HG02970 (cell line): Measurements from ENCODE around the gene TUBGCP3.

Experiments
- ATAC-seq: cut with Tn5 transposase; IDR thresholded peaks from one replicate; pipeline ENCODE4 v1.9.1; 2021; ENCODE audit warnings: mild to moderate bottlenecking, moderate library complexity, moderate number of reproducible peaks; ENCODE audit not compliant: unreplicated experiment, low FRiP score

The TUBGCP3 gene

GRCh38 chr13:112545856-112546255 lies 42.1 kb downstream of the TUBGCP3 start:
- ATAC-seq: no peak

DNA sequence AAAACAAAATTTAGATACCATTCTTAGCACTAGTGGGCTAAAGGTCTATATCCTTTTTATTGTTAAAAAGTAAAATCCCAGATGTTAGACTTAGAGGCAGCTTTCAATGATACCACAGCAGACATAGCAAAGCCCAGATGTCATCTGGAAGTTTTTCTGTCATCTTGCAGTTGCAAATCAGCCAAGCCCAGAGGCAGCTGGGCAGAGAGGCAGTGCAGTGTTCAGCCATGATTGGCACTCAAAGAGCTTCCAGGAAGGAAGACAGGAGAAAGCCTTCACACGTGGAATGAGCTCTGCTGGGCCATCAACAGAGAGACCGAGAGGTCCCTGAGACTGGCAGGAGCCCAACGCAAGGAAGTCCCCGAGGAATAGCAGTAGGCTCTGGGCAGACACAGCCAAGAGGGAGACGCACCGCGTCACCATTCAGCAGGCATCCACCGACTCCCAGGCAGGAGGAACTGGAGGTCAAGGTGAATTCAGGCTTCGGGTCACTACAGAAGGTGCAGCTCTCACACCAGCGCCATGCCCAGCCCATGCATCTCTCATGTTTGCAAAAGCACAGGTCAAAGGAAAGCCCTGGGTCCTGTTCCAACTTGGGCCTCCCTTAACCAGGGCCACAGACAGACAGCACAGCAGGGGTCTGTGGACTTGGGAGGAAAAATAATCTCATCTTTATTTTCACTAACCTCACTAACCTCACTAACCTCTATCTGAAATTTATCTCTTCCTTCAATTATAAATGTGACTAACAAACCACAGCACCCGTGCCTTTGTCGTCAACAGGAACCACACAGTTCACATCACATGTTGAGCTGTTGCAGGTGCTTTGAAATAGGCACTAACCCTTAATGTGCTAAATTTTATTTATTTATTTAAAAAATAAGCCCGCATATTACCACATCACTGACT lies 54.9 kb downstream of the TUBGCP3 start:
- ATAC-seq: no peak

DNA sequence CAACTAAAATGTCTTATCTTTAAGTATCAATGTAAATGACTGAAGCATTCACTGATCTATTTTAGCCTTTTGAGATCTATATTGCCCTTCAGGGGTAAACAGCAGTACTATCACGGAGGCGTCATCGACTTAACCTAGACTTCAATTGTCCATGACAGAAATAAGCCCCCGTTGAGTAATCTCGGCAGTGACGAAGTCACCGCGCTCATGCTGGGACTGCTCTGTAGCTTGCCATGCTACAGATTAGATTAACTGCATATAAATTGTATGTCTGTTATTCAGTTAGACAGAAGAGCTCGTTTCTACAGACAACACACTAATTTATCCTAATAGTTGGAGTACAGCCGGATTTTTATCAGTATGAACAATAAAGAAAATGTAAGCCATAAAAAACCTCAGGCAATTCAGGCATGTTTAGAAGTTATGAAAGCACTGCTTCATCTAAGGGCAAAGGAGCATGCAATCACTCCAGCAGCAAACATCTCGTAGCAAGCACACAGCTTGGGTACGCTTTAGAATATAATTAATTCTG lies 56.6 kb downstream of the TUBGCP3 start:
- no peak for ATAC-seq

GRCh38 chr13:112530861-112531260 lies 57.1 kb downstream of the TUBGCP3 start:
- no peak for ATAC-seq

GRCh38 chr13:112529216-112529615 lies 58.7 kb downstream of the TUBGCP3 start:
- no peak for ATAC-seq

GRCh38 chr13:112526146-112526853 lies 61.7 kb downstream of the TUBGCP3 start:
- no peak for ATAC-seq

DNA sequence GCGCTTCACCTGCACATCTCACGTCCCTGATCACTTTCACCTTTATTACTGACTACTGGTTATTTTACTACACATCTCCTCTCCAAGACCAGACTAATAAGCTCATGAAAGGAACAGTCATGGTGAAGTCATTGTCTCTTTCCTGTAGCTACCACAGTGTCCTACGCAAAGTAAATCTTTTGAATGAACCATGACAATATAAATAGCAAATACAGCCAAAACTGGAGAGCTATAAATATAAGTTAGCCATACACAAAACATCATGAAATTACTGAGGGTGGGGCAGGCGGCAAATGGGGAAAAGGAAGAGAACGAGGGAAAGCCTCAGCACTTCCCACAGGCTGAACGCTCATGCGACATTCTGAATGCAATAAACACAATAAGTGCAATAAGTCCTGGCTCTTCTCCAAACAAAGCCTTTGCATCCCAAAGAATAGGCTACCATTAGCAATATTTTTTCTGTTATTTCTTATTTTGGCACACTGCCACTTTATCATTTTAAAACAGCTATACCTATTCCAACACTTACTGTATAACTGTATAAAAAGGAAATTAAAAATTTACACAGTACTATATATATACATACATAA lies 62.5 kb downstream of the TUBGCP3 start:
- no peak for ATAC-seq

DNA sequence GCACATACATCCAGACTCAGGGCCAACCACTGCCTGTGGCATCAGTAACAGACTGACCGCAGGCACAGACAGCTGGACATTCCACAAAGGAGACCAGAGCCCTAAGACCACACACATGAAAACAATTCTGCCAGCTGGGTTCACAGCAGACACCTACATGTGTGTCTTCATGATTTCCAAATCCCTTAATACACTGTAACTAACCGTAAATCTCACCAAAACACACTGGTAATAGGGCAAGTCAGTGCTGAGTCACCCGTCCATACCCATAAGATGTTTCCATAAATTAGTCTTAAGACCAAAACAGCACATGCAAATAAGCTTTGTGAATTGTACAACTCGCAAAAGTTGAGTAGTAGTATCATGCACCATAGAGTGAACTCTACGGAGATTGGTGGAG lies 65.4 kb downstream of the TUBGCP3 start:
- no peak for ATAC-seq

GRCh38 chr13:112521073-112521685 lies 66.8 kb downstream of the TUBGCP3 start:
- ATAC-seq: no peak

GRCh38 chr13:112519517-112520060 lies 68.4 kb downstream of the TUBGCP3 start:
- ATAC-seq: no peak

DNA sequence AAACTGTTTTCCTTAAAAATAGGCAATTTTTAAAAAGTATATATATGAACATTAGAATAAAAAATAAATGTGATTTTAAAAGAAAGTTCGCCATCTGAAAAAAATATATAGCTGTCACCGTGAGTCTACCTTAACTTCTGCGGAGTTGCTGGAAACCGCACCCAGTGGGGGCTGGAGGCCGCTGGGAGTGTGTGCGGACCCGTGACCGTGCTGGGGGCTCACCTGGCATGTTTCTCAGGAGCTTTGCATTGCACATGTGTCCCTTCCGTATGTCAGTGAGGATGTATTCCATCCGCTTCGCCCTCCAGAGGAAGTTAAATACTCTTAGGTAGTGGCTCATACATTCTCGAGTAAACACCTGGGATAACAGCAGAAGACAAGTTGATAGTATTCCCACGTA lies 71.7 kb downstream of the TUBGCP3 start:
- ATAC-seq: no peak

- no peak for ATAC-seq
Measured at GRCh38 chr13:112513761-112514160, 74.2 kb downstream of the TUBGCP3 start.

DNA sequence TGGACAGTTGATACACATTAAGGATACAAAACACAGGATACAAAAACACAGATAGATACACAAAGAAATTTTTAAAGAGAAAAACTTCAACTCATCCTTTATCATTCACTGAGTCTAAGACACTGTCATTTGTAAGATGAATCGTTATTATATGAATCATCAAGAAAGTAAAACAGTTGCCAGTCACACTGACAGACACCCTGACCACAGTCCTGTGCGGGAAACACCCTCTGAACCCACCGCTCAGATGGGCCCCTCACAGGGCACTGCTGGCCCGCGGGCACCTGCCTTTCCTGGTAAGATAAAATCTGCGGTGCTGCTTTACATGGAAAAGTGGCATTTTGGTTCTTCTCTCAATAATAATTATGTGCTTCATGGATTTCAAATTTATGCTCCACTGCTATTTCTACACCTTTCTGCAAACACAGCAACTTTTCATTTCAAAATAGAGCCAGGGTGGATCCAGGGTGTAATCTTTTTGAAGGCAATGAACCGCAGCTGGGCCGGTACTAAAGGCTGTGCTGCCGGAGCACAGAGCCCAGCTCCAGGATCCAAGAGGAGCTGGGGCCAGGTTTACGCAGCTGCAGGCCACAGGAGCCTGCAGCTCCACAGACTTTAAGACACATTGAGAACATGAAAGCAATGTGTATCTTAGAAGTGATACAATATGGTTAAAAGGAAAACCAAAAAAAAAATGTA lies 76.8 kb downstream of the TUBGCP3 start:
- no peak for ATAC-seq

- no peak for ATAC-seq
Measured at GRCh38 chr13:112510002-112510780, 77.8 kb downstream of the TUBGCP3 start.

GRCh38 chr13:112509190-112509589 lies 78.8 kb downstream of the TUBGCP3 start:
- no peak for ATAC-seq

GRCh38 chr13:112506046-112506445 lies 81.9 kb downstream of the TUBGCP3 start:
- no peak for ATAC-seq

- ATAC-seq: no peak
Measured at GRCh38 chr13:112496166-112496565, 91.8 kb downstream of the TUBGCP3 start.

DNA sequence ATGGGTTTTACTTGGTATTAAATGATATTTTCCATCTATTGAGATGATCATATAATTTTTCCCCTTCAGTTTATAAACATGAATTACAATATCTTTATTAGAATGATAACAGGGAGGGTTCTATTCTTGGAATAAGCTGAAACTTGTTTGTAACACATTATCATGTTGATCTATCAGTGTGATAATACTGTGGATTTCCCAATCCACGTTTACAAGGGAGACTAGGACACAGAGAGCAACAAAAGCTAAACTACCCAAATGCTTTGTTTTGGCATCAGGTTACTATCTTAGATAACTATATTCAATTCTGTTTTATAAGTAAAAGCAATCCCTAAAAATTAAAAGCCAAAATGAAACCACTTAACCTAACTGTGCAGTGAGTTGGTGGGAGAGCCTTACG lies 92.5 kb downstream of the TUBGCP3 start:
- ATAC-seq: no peak

DNA sequence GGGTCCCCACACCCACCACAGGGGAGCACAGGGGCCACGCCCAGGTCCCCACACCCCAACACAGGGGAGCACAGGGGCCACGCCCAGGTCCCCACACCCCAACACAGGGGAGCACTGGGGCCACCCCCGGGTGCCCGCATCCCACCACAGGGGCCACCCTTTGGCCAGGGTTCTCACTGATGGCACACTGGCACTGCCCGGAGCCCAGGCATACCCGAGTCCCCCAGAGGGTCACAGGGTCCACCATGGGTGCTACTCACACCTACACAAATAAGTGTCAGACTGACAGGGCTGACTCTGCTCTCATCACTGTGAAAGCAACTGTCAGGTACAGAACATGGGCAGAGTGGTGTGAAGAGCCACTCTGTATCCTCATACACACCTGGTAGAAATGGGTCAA lies 98.8 kb downstream of the TUBGCP3 start:
- ATAC-seq: no peak
